ENCODE data around the gene BRIP1.
"Not testable (repeated sequence)": the region's sequence is repeated elsewhere in the genome, so short reads cannot be mapped to it uniquely, and the experiment has no call there.

BRIP1 gene

GRCh38 chr17:61709567-61709966 lies 153.8 kb downstream of the BRIP1 start:
- in situ Hi-C loops (cut with MboI; ENCODE audit: low sequenced_read_pairs): no loop called here

GRCh38 chr17:61704935-61705449 lies 158.3 kb downstream of the BRIP1 start:
- in situ Hi-C loops (cut with MboI; ENCODE audit: low sequenced_read_pairs): no loop called here

- in situ Hi-C loops (cut with MboI; ENCODE audit: low sequenced_read_pairs): no loop called here
These were observed 160.9 kb downstream of the BRIP1 start for GRCh38 chr17:61702450-61702849.

GRCh38 chr17:61701978-61702377 lies 161.3 kb downstream of the BRIP1 start:
- in situ Hi-C loops (cut with MboI; ENCODE audit: low sequenced_read_pairs): no loop called here

GRCh38 chr17:61701334-61701733 lies 162.0 kb downstream of the BRIP1 start:
- in situ Hi-C loops (cut with MboI; ENCODE audit: low sequenced_read_pairs): no loop called here

GRCh38 chr17:61700252-61700651 lies 163.1 kb downstream of the BRIP1 start:
- in situ Hi-C loops (cut with MboI; ENCODE audit: low sequenced_read_pairs): no loop called here

- in situ Hi-C loops (cut with MboI; ENCODE audit: low sequenced_read_pairs): no loop called here
These were observed 163.6 kb downstream of the BRIP1 start for GRCh38 chr17:61699694-61700093.

GRCh38 chr17:61699032-61699431 lies 164.3 kb downstream of the BRIP1 start:
- in situ Hi-C loops (cut with MboI; ENCODE audit: low sequenced_read_pairs): no loop called here

GRCh38 chr17:61698244-61698643 lies 165.1 kb downstream of the BRIP1 start:
- in situ Hi-C loops (cut with MboI; ENCODE audit: low sequenced_read_pairs): no loop called here

GRCh38 chr17:61695779-61696337 lies 167.5 kb downstream of the BRIP1 start:
- in situ Hi-C loops (cut with MboI; ENCODE audit: low sequenced_read_pairs): no loop called here

GRCh38 chr17:61694095-61694494 lies 169.2 kb downstream of the BRIP1 start:
- in situ Hi-C loops (cut with MboI; ENCODE audit: low sequenced_read_pairs): no loop called here

GRCh38 chr17:61689610-61690180 lies 173.6 kb downstream of the BRIP1 start:
- in situ Hi-C loops (cut with MboI; ENCODE audit: low sequenced_read_pairs): no loop called here

GRCh38 chr17:61687769-61688168 lies 175.6 kb downstream of the BRIP1 start:
- in situ Hi-C loops (cut with MboI; ENCODE audit: low sequenced_read_pairs): no loop called here

- in situ Hi-C loops (cut with MboI; ENCODE audit: low sequenced_read_pairs): no loop called here
These were observed 177.2 kb downstream of the BRIP1 start for GRCh38 chr17:61686113-61686512.

- in situ Hi-C loops (cut with MboI; ENCODE audit: low sequenced_read_pairs): no loop called here
These were observed 178.5 kb downstream of the BRIP1 start for GRCh38 chr17:61684818-61685217.

- in situ Hi-C loops (cut with MboI; ENCODE audit: low sequenced_read_pairs): no loop called here
These were observed 179.2 kb downstream of the BRIP1 start for GRCh38 chr17:61684172-61684571.

GRCh38 chr17:61683466-61683865 lies 179.9 kb downstream of the BRIP1 start:
- in situ Hi-C loops (cut with MboI; ENCODE audit: low sequenced_read_pairs): no loop called here

GRCh38 chr17:61680921-61681320 lies 182.4 kb downstream of the BRIP1 start:
- in situ Hi-C loops (cut with MboI; ENCODE audit: low sequenced_read_pairs): no loop called here

- in situ Hi-C loops (cut with MboI; ENCODE audit: low sequenced_read_pairs): no loop called here
These were observed 185.0 kb downstream of the BRIP1 start for GRCh38 chr17:61678339-61678738.

- in situ Hi-C loops (cut with MboI; ENCODE audit: low sequenced_read_pairs): not testable (repeated sequence)
These were observed 186.0 kb downstream of the BRIP1 start for GRCh38 chr17:61677150-61677811.

- in situ Hi-C loops (cut with MboI; ENCODE audit: low sequenced_read_pairs): not testable (repeated sequence)
These were observed 186.8 kb downstream of the BRIP1 start for GRCh38 chr17:61676522-61676921.

- in situ Hi-C loops (cut with MboI; ENCODE audit: low sequenced_read_pairs): not testable (repeated sequence)
These were observed 188.7 kb downstream of the BRIP1 start for GRCh38 chr17:61674609-61675008.
